K562 (cell line): ENCODE results near the gene B3GAT3. TPM values are rescaled to one million over a fixed set of nuclear protein-coding genes. Genes with fewer than 3 reads are reported as not detected.

Source experiments
- COPS2 ChIP-seq: fragments of 450-650 bp; conservative IDR thresholded peaks from 2 replicates; pipeline ENCODE4 v1.6.1; 2016; ENCODE audit warnings: mild to moderate bottlenecking, moderate library complexity
- CXXC5 ChIP-seq: fragments of 250-450 bp; sonication (Bioruptor Pico); IDR thresholded peaks from 2 replicates; pipeline ENCODE4 v1.8.0; 2022; ENCODE audit warnings: inconsistent platforms, mild to moderate bottlenecking, moderate library complexity
- E4F1 ChIP-seq: fragments of 250-450 bp; sonication (Bioruptor Pico); IDR thresholded peaks from 2 replicates; pipeline ENCODE4 v1.5.0; 2021; ENCODE audit warnings: mild to moderate bottlenecking, borderline replicate concordance
- ERF ChIP-seq: fragments of 450-650 bp; formaldehyde crosslinking; IDR thresholded peaks from 2 replicates; pipeline ENCODE4 v1.4.0; 2020; ENCODE audit warnings: mild to moderate bottlenecking, mixed read lengths
- ESRRA ChIP-seq: fragments of 450-650 bp; IDR thresholded peaks from 2 replicates; pipeline ENCODE4 v1.6.1; 2014; ENCODE audit warnings: low read depth, mild to moderate bottlenecking, moderate library complexity, borderline replicate concordance
- FOXM1 ChIP-seq, 2 experiments: fragments of 450-650 bp in 1 of 2; sonication (generic) in 1 of 2; formaldehyde crosslinking in 1 of 2; IDR thresholded peaks; 2 replicates each; pipeline versions ENCODE4 v1.6.1 to v1.9.0; 2017 to 2022; ENCODE audit warnings: low read depth in 2 of 2, mild to moderate bottlenecking in 2 of 2, missing genetic modification reagents in 1 of 2, moderate library complexity in 1 of 2
- HMGN3 ChIP-seq: IDR thresholded peaks from 2 replicates; pipeline ENCODE4 v1.6.1; 2011; ENCODE audit warnings: borderline replicate concordance, low read depth, mild to moderate bottlenecking, mixed read lengths, low read length; ENCODE audit not compliant: insufficient read length; ENCODE audit errors: extremely low read depth
- MEF2D ChIP-seq: conservative IDR thresholded peaks from 2 replicates; pipeline ENCODE4 v1.6.1; 2016; ENCODE audit warnings: low read depth, missing genetic modification characterization, missing compliant biosample characterization
- MNT ChIP-seq, 2 experiments: fragments of 450-650 bp; conservative IDR thresholded peaks; 2 replicates each; pipeline ENCODE4 v1.6.1; 2017; ENCODE audit warnings: mild to moderate bottlenecking in 2 of 2, moderate library complexity in 2 of 2
- NFE2 ChIP-seq: IDR thresholded peaks from 2 replicates; pipeline ENCODE4 v1.6.1; 2014; ENCODE audit warnings: antibody characterized with exemption, low read depth
- NR2C2 ChIP-seq, 2 experiments: fragments of 200-800 bp in 1 of 2; sonication (Bioruptor generic) in 1 of 2; sonication (generic) in 1 of 2; formaldehyde crosslinking in 1 of 2; IDR thresholded peaks; 2 replicates each; pipeline versions ENCODE4 v1.6.1 to v1.8.0; 2016 to 2022; ENCODE audit warnings: mild to moderate bottlenecking in 1 of 2, missing compliant biosample characterization in 1 of 2, missing genetic modification characterization in 1 of 2, missing genetic modification reagents in 1 of 2
- POLR2G ChIP-seq: fragments of 200-400 bp; formaldehyde crosslinking; IDR thresholded peaks from 2 replicates; pipeline ENCODE4 v1.6.1; 2017; ENCODE audit warnings: low read depth, mild to moderate bottlenecking, antibody characterized with exemption, low read length, moderate library complexity
- POLR3A ChIP-seq: IDR thresholded peaks from 2 replicates; pipeline ENCODE4 v1.6.1; 2011; ENCODE audit warnings: borderline replicate concordance, mild to moderate bottlenecking, moderate library complexity; ENCODE audit not compliant: insufficient read length, insufficient read depth; ENCODE audit errors: extremely low read depth
- RBM17 ChIP-seq: fragments of 200-400 bp; formaldehyde crosslinking; IDR thresholded peaks from 2 replicates; pipeline ENCODE4 v1.6.1; 2017; ENCODE audit warnings: low read depth, mild to moderate bottlenecking, low read length, borderline replicate concordance
- ZNF175 ChIP-seq: fragments of 200-800 bp; sonication (Bioruptor generic); IDR thresholded peaks from 2 replicates; pipeline ENCODE4 v1.6.1; 2016; ENCODE audit warnings: low read depth, mild to moderate bottlenecking, missing genetic modification characterization, missing compliant biosample characterization
- ZNF592 ChIP-seq: fragments of 450-650 bp; IDR thresholded peaks from 2 replicates; pipeline ENCODE4 v1.6.1; 2017; ENCODE audit warnings: antibody characterized with exemption, mild to moderate bottlenecking
- polyA plus RNA-seq, 8 experiments: library from polyadenylated mRNA; depleted of rRNA in 4 of 8; stranded (reverse) in 5 of 8; unstranded in 3 of 8; fragments of >200 nt; fragmentation: Nextera tagmentation in 2 of 8; fragmentation: Illumina TruSeq in 1 of 8; extraction: Ambion mirVana in 2 of 8; extraction: Trizol in 1 of 8; gene quantifications; 2 replicates each; pipeline versions ENCODE4 v1.2.1 to v1.2.3, GENCODE V29; 2011 to 2014; ENCODE audit warnings: inconsistent platforms in 1 of 8, missing spikeins in 1 of 8
- total RNA-seq, 7 experiments: library from RNA; depleted of rRNA in 6 of 7; stranded (reverse); fragments of >200 nt in 6 of 7; fragmentation: Illumina TruSeq in 2 of 7; extraction: Trizol in 2 of 7; gene quantifications; 2 replicates each; pipeline versions ENCODE4 v1.2.1 to v1.2.3, GENCODE V29; 2011 to 2021; ENCODE audit warnings: low replicate concordance in 1 of 7

Gene B3GAT3
- total and polyA plus RNA-seq, 9 of the 15 experiments (the other 6 are each of a cell fraction or from before 2014, with no cell fraction given) = 0.30 to 64.0 (median 21.4) TPM

GRCh38 chr11:62612366-62613290, 9.2 kb downstream of the B3GAT3 start, which contains the start of the genes EML3 and ROM1 (continued):
- peak; percentile 87 for TF ChIP-seq ZNF592
- TF ChIP-seq HMGN3 = peak; percentile 76
- no peak for TF ChIP-seq NR2C2 (CRISPR knock-in tag; IDR thresholded peaks at IDR 0.05)
- peak; percentile 75 for TF ChIP-seq NR2C2 (tag; IDR thresholded peaks at IDR 0.05)
- no peak for TF ChIP-seq MEF2D (tag)
- TF ChIP-seq NFE2 = no peak
- no peak for TF ChIP-seq ESRRA
- TF ChIP-seq MNT (conservative IDR thresholded peaks at IDR 0.05) = peak in 1 of 2 experiments; percentile 57; a peak in 2 of 4 replicates
- TF ChIP-seq ERF (CRISPR knock-in tag) = no peak
- no peak for TF ChIP-seq COPS2
- TF ChIP-seq E4F1 (CRISPR knock-in tag) = no peak
- TF ChIP-seq CXXC5 (CRISPR knock-in tag) = peak; percentile 77
- TF ChIP-seq POLR2G = peak; percentile 58; the same call in 1 of the 2 replicates
- TF ChIP-seq RBM17 = no peak
- TF ChIP-seq ZNF175 (CRISPR knock-in tag) = peak; percentile 59; the same call in 1 of the 2 replicates
- no peak for TF ChIP-seq FOXM1 (IDR thresholded peaks at IDR 0.05; ENCODE audit: low read depth)
- TF ChIP-seq FOXM1 (CRISPR knock-in tag; IDR thresholded peaks at IDR 0.05; ENCODE audit: low read depth) = no peak
- no peak for TF ChIP-seq POLR3A
